Fibroblast of villous mesenchyme (primary cell): ENCODE results near the gene FYN. TPM values are rescaled to one million over a fixed set of nuclear protein-coding genes. Genes with fewer than 3 reads are reported as not detected.

Source experiments
- DNase-seq: peaks from one replicate; pipeline ENCODE4 v3.0.0-alpha.2; 2010; ENCODE audit warnings: low read depth
- H3K4me3 ChIP-seq: 2 replicates; pipeline ENCODE4 v1.5.1; 2011; ENCODE audit warnings: low read depth, mild to moderate bottlenecking, low read length
- total RNA-seq: library from RNA; depleted of rRNA; stranded (reverse); fragments of >200 nt; gene quantifications from 2 replicates; pipeline ENCODE4 v1.2.3, GENCODE V29; 2012
- TF ChIP-seq, protein P1 (sequence below): IDR thresholded peaks from 2 replicates; pipeline ENCODE4 v1.5.1; 2012; ENCODE audit warnings: low read depth, mild to moderate bottlenecking, low read length; ENCODE audit not compliant: insufficient read depth

Gene FYN
- total RNA-seq, 1 donor = 26.8 TPM

DNA sequence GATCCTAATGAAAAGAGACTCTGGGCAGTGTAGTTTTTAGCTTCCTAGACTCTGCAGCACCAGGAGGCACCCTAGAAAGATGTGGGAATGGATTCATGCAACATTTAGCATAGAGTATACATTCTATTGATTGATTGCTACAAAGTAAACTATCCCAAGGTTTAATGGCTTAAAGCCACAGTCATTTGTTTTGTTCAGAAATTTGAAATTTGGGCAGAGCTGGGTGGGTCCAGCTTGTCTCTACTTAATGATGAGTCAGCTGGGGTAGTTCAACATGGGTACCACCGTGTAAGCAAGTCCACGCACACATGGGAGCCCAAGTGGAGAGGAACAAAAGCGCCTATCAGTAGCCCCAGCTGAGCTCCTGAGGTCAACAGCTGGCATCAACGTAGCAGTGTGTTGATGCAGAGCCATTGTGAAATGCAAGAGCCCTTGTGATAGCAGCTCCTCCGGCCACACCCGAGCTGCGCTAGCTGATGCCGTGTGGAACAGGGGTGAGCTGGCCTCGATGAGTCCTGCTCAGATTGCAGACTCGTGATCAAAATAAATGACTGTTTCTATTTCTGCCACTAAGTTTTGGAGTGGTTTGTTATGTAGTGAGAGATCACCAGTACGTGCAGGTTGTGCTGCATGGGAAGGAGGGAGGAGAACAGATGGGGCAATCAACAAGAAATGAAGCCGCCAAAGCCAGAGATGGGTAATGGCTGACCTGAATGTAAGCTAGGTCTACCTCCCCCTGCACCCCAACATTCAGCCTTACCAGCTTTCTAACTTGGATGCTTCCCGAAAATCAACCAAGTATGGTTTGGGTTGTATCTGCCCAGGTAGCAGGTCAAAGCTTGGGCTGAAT, 221.8 kb downstream of the FYN start:
- TF ChIP-seq, protein P1, sequence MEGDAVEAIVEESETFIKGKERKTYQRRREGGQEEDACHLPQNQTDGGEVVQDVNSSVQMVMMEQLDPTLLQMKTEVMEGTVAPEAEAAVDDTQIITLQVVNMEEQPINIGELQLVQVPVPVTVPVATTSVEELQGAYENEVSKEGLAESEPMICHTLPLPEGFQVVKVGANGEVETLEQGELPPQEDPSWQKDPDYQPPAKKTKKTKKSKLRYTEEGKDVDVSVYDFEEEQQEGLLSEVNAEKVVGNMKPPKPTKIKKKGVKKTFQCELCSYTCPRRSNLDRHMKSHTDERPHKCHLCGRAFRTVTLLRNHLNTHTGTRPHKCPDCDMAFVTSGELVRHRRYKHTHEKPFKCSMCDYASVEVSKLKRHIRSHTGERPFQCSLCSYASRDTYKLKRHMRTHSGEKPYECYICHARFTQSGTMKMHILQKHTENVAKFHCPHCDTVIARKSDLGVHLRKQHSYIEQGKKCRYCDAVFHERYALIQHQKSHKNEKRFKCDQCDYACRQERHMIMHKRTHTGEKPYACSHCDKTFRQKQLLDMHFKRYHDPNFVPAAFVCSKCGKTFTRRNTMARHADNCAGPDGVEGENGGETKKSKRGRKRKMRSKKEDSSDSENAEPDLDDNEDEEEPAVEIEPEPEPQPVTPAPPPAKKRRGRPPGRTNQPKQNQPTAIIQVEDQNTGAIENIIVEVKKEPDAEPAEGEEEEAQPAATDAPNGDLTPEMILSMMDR = no peak
- peak; percentile 59 for DNase-seq
- no peak overlapping the region for H3K4me3 ChIP-seq

DNA sequence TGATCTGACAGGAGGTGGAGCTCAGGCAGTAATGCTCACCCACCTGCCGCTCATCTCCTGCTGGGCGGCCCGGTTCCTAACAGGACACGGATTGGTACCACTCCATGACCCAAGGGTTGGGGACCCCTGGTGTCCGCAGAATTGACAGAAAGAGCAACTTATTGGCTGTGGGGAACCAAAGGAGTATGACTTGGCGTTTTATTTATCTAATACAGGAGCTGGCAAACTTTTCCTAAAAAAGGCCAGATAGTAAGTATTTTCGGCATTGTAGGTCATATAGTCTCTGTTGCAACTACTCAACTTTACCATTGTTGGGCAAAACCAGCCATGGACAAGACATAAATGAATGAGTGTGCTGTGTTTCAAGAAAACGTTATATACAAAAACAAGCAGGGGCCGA, 223.2 kb downstream of the FYN start:
- TF ChIP-seq, protein P1 = no peak
- DNase-seq = no peak
- no peak overlapping the region for H3K4me3 ChIP-seq

DNA sequence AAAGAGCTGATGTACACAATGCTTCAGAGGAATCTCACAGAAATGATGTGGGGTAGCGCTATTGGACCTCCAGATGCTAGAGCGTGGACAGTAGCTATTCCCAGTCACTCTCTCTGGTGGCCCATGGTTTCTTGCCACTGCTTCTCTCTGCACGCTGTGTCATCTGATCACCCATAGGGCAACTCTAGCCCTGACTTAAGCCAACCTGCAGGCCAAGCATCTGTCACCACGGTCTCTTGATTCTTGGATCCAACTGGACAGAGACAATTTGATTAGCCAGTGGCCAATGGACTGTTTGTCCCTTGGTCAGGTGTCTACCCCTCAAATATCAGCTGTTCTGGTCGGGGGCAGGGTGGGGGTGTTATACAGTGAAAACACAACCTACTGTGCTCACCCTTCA, 225.2 kb downstream of the FYN start:
- H3K4me3 ChIP-seq = no peak overlapping the region
- no peak for DNase-seq
- TF ChIP-seq, protein P1 = no peak

DNA sequence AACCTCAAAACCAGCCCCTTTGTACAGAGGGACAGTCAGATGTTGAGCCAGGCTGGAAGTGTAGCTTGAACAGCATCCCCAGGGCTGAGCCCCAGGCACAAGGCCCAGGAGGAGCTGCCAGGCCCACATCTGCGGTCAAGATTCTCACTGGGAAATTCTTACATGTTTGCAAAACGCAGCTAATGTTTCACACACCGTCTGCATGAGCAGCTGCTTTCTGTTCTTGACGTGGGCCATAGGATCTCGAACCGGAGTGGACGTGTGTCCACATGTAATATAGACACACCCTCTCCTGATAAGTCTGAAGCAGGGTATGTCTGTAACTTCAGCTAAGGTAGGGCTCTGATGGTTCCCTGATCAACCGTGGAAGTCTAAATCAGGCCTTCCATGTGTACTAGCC, 226.3 kb downstream of the FYN start:
- H3K4me3 ChIP-seq = no peak overlapping the region
- TF ChIP-seq, protein P1 = no peak
- peak; percentile 87 for DNase-seq

DNA sequence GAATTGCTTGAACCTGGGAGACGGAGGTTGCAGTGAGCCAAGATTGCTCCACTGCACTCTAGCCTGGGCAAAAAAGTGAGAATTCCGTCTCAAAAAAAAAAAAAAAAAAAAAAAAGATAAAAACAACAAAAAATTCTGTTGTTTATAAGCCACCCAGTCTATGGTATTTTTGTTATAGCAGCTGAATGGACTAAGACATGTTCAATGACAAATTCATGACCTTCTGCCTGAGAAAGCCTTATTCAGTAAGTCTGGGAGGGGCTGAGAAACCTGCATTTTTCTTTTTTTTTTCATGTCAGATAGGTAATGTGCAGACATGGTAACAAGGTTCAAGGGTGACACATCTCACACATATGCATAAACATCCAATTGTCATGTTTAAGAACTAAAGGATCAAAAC, 227.2 kb downstream of the FYN start:
- TF ChIP-seq, protein P1 = no peak
- H3K4me3 ChIP-seq = no peak overlapping the region
- no peak for DNase-seq

DNA sequence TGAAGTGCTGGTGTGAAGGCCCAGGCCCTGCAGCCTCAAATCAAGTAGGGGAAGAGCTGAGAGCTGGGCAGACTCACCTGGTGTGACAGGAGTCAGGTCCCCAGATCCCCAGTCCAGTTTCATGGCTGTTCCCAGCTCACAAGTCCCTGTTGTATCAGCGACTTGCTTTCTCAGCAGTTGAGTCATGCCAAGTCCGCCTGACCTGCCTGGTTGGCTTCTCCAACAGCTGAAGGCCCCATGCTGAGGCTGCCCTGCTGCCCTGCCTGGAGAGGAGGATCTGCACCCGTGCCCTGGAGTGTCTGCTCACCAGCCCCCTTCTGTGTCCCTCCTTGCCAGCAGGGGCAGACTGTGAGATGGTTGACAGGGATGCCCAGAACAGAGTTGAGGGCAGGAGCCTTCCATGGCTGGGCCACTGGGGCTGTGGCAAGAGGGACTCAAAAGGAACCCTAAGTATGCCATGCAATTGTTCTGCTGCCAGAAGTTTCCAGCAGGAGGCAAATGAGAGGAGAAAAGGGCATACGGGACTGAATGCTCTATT, 228.3 kb downstream of the FYN start:
- TF ChIP-seq, protein P1 = no peak
- no peak for DNase-seq
- no peak overlapping the region for H3K4me3 ChIP-seq
